Endothelial cell (in vitro differentiated cells): ENCODE measurements around the gene MRPS9. TPM values are rescaled to one million over a fixed set of nuclear protein-coding genes. Genes with fewer than 3 reads are reported as not detected.

Experiments
- DNase-seq: peaks from one replicate; pipeline ENCODE4 v3.0.0; 2021; ENCODE audit warnings: low spot score
- H3K27ac Mint-ChIP-seq: one replicate; pipeline ENCODE4 v1.8.0; 2021; ENCODE audit warnings: mixed read lengths, inconsistent platforms; ENCODE audit not compliant: unreplicated experiment
- H3K27me3 Mint-ChIP-seq: one replicate; pipeline ENCODE4 v1.8.0; 2021; ENCODE audit warnings: mild to moderate bottlenecking, moderate library complexity, mixed read lengths, inconsistent platforms; ENCODE audit not compliant: unreplicated experiment
- H3K36me3 Mint-ChIP-seq: one replicate; pipeline ENCODE4 v1.8.0; 2021; ENCODE audit warnings: mild to moderate bottlenecking, low read depth, mixed read lengths, inconsistent platforms; ENCODE audit not compliant: unreplicated experiment
- H3K4me1 Mint-ChIP-seq: one replicate; pipeline ENCODE4 v1.8.0; 2021; ENCODE audit warnings: mild to moderate bottlenecking, mixed read lengths, inconsistent platforms; ENCODE audit not compliant: unreplicated experiment
- H3K4me3 Mint-ChIP-seq: one replicate; pipeline ENCODE4 v1.8.0; 2021; ENCODE audit warnings: mild to moderate bottlenecking, mixed read lengths, inconsistent platforms; ENCODE audit not compliant: unreplicated experiment
- H3K9me3 Mint-ChIP-seq: one replicate; pipeline ENCODE4 v1.8.0; 2021; ENCODE audit warnings: mixed read lengths, inconsistent platforms; ENCODE audit not compliant: unreplicated experiment
- total RNA-seq: library from RNA; stranded (reverse); fragmentation: NEBNext Ultra II Directional; extraction: Animal tissue kit (Norgen Biotek cat#: 25700); gene quantifications from one replicate; pipeline ENCODE4 v1.2.1, GENCODE V29; 2021; ENCODE audit not compliant: unreplicated experiment
- TF ChIP-seq, protein P1 (sequence below): fragments of 200-600 bp; sonication (generic); IDR thresholded peaks from one replicate; pipeline ENCODE4 v1.5.0; 2021; ENCODE audit warnings: antibody characterized with exemption; ENCODE audit not compliant: unreplicated experiment

The MRPS9 gene
- total RNA-seq, 1 donor from 2014 or later: 27.3 TPM

DNA sequence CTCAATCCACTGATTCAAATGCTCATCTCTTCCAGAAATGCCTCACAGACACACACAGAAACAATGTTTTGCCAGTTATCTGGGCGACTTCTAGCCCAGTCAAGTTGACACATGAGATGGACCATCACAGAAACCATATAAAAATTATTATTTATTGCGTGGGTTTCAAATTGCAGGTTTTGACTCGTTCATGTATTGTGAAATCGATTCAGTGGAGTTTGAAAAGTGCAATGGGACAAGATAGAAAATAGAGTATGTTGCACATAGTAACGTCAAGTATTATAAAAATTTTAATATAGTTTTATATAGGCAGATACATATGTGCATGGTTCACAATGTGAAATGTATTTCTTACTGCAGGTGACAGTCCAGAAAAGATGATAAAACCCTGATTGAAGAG, 100.8 kb downstream of the MRPS9 start:
- Mint-ChIP-seq H3K4me1 (no peaks in the 10 kb centered on the region), H3K9me3 (no peaks in the 10 kb centered on the region), H3K4me3 (no peak overlapping the region), H3K27me3 (peaks cover 15% of the 10 kb centered on the region), H3K27ac (no peak overlapping the region), H3K36me3 (no peaks in the 10 kb centered on the region)
- TF ChIP-seq, protein P1, sequence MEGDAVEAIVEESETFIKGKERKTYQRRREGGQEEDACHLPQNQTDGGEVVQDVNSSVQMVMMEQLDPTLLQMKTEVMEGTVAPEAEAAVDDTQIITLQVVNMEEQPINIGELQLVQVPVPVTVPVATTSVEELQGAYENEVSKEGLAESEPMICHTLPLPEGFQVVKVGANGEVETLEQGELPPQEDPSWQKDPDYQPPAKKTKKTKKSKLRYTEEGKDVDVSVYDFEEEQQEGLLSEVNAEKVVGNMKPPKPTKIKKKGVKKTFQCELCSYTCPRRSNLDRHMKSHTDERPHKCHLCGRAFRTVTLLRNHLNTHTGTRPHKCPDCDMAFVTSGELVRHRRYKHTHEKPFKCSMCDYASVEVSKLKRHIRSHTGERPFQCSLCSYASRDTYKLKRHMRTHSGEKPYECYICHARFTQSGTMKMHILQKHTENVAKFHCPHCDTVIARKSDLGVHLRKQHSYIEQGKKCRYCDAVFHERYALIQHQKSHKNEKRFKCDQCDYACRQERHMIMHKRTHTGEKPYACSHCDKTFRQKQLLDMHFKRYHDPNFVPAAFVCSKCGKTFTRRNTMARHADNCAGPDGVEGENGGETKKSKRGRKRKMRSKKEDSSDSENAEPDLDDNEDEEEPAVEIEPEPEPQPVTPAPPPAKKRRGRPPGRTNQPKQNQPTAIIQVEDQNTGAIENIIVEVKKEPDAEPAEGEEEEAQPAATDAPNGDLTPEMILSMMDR: no peak
- DNase-seq: no peak

DNA sequence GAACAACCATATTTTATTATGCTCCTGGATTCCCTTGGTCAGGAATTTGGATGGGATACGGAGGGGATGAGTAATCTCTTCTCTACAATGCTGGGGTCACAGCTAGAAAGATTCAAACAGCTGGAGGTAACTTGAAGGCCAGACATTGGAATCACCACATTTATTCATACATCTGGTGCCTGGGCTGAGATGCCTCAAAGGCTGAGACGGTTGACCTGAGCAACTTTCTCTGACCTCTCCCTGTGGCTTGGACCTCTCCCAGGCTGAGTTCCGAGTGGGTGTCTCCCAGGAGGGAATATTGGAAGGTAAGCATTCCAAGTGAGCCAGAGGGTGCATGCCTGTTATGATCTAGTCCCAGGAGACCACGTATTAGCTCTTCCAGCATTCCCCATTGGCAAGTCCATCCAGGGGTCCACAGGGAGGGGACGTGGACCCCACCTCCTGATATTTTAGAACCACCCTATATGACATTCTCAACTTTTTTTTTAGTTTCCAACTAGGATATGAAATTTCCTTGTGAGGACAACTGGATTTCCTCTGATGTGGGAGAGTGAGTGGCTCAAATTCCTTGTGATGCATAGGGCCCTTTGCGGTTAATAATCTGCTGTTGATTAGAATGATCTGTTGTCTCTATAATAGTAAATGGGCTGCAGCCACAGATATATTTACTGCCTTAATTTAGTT, 101.8 kb downstream of the MRPS9 start:
- TF ChIP-seq, protein P1: no peak
- Mint-ChIP-seq H3K27me3 (peaks cover 20% of the 10 kb centered on the region), H3K36me3 (no peaks in the 10 kb centered on the region), H3K4me3 (no peak overlapping the region), H3K4me1 (peaks cover 3% of the 10 kb centered on the region), H3K27ac (no peak overlapping the region), H3K9me3 (no peaks in the 10 kb centered on the region)
- no peak for DNase-seq

DNA sequence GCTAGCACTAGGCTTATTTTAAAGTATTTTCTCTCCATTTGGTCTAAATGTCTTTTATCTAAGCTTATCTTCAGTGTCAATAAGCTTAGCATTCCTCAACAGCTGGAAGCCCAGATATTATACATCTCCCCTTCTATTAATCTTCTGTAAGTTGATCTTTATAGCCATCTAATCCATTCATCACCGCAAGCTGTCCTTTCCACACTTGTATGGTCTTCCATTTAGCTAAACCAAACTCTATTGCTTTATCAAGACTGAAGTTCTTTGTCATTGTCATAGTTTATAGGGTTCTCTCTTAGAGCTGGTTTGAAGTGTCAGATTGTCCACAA, 102.3 kb downstream of the MRPS9 start:
- no peak for DNase-seq
- Mint-ChIP-seq H3K36me3 (no peaks in the 10 kb centered on the region), H3K4me1 (peaks cover 3% of the 10 kb centered on the region), H3K27me3 (peaks cover 20% of the 10 kb centered on the region), H3K27ac (no peak overlapping the region), H3K9me3 (no peaks in the 10 kb centered on the region), H3K4me3 (no peak overlapping the region)
- TF ChIP-seq, protein P1: no peak

DNA sequence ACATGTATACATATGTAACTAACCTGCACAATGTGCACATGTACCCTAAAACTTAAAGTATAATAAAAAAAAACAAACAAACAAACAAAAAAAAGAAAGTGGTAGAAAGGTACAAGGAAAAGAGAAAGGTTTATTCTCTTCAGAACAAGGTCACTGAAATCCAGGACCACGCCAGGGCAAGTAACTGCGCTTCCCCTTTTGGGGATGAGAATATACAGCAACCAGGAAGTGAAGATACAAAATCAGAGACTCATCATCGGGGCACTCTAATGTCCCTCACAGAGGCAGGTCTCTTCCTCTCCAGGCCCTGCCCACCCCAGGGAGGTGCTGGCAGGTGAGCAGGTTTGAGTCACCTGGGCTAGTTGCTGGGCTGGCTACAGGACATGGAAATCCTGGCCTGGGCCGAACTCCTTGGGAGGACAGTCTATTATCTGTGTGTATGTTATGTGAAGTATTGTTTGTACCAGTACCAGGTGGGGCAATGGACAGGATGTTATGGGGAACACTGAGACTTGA, 103.3 kb downstream of the MRPS9 start:
- TF ChIP-seq, protein P1: no peak
- Mint-ChIP-seq H3K27me3 (peaks cover 17% of the 10 kb centered on the region), H3K9me3 (no peaks in the 10 kb centered on the region), H3K4me1 (peaks cover 3% of the 10 kb centered on the region), H3K4me3 (no peak overlapping the region), H3K27ac (no peak overlapping the region), H3K36me3 (no peaks in the 10 kb centered on the region)
- no peak for DNase-seq

DNA sequence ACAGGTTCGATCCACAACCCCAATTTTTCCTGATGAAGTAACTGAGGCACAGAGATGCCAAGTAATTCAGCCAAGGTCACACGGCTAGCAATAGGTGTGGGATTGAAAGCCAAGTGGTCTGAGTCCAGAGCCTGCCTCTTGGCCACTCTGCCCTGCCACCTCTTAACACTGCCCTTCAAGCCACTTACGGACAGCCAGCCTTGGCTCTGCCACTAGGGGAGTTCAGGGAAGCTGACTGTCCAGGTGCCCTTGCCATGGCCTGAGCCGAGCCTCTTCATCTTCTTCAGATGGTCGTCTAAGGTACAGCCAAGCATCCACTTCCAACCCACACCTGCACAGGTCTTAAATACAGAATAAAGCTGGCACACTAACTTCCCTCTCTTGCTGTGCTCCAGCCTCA, 104.4 kb downstream of the MRPS9 start:
- DNase-seq: no peak
- Mint-ChIP-seq H3K27ac (no peak overlapping the region), H3K4me1 (peaks cover 3% of the 10 kb centered on the region), H3K27me3 (peaks cover 17% of the 10 kb centered on the region), H3K36me3 (no peaks in the 10 kb centered on the region), H3K9me3 (no peaks in the 10 kb centered on the region), H3K4me3 (no peak overlapping the region)
- TF ChIP-seq, protein P1: no peak
